Tibial nerve (tissue), 4 donors: ENCODE data around the gene POU3F2.

ENCODE experiments used
- CTCF ChIP-seq, 5 experiments: fragments of 200-600 bp in 3 of 5; fragments of 450-650 bp in 2 of 5; sonication (generic) in 3 of 5; IDR thresholded peaks; one replicate each; pipeline ENCODE4 v1.5.1; 2016 to 2019; ENCODE audit warnings: antibody characterized with exemption in 5 of 5, mild to moderate bottlenecking in 3 of 5, moderate library complexity in 2 of 5
- EP300 ChIP-seq, 2 donors: sonication (generic); formaldehyde crosslinking; IDR thresholded peaks; one replicate each; pipeline ENCODE4 v1.6.1; 2017; ENCODE audit warnings: antibody characterized with exemption in 2 of 2, mild to moderate bottlenecking in 1 of 2
- POLR2A ChIP-seq, 2 donors: fragments of 450-650 bp; IDR thresholded peaks; one replicate each; pipeline ENCODE4 v1.6.1; 2017; ENCODE audit warnings: antibody characterized with exemption in 2 of 2, mild to moderate bottlenecking in 2 of 2, moderate library complexity in 2 of 2

- TF ChIP-seq CTCF (IDR thresholded peaks at IDR 0.05) (no peak), POLR2A (IDR thresholded peaks at IDR 0.05) (no peak), EP300 (IDR thresholded peaks at IDR 0.05) (no peak)
These were observed 46.9 kb upstream of the POU3F2 start for GRCh38 chr6:98787435-98787834.
